Coronary artery (tissue), 2 donors: ENCODE measurements around the gene BTN1A1.

ENCODE experiments used
- DNase-seq: peaks from one replicate; pipeline ENCODE4 v3.0.0-alpha.2; 2017; ENCODE audit warnings: low spot score
- H3K27ac ChIP-seq, 2 donors: fragments of 200-600 bp; sonication (generic); one replicate each; pipeline ENCODE4 v1.5.1; 2016 to 2019
- H3K4me3 ChIP-seq: fragments of 200-600 bp; sonication (generic); 2 replicates; pipeline ENCODE4 v1.5.1; 2016; ENCODE audit warnings: mild to moderate bottlenecking, moderate library complexity
- TF ChIP-seq, protein P1 (sequence below): fragments of 200-600 bp; sonication (generic); IDR thresholded peaks from one replicate; pipeline ENCODE4 v1.5.1; 2019; ENCODE audit warnings: antibody characterized with exemption

Gene BTN1A1

DNA sequence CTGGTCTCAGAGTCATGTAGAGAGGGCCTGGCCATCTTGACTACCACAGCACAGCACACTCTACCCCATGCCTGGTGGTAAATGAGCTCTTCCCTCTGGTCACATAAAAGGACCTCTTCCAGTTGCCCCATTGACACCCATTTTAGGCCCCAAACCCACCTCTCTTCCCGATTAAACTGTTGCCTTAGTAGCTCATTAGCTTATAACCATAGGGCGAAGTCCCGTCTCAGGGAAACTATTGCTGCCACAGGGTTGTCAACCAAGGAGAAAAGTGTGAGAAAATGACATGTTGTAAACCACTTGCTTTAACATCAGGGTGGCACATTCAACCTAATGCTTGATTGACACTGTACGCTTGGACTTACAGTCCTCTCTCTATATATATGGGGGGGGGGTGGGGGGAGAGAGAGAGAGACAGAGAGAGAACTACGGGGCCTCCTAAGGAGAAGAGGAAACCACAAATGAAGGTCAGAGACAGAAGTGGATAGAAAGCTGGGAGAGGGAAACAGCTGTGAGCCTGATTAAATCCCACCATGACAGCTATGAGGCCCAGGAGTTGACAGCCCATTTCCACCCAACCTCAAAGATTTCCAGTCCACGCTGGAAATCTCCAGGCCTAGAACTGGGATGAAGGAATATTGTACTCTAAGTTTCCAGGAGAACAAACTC is 14.9 kb upstream of the BTN1A1 start:
- no peak for DNase-seq
- TF ChIP-seq, protein P1, sequence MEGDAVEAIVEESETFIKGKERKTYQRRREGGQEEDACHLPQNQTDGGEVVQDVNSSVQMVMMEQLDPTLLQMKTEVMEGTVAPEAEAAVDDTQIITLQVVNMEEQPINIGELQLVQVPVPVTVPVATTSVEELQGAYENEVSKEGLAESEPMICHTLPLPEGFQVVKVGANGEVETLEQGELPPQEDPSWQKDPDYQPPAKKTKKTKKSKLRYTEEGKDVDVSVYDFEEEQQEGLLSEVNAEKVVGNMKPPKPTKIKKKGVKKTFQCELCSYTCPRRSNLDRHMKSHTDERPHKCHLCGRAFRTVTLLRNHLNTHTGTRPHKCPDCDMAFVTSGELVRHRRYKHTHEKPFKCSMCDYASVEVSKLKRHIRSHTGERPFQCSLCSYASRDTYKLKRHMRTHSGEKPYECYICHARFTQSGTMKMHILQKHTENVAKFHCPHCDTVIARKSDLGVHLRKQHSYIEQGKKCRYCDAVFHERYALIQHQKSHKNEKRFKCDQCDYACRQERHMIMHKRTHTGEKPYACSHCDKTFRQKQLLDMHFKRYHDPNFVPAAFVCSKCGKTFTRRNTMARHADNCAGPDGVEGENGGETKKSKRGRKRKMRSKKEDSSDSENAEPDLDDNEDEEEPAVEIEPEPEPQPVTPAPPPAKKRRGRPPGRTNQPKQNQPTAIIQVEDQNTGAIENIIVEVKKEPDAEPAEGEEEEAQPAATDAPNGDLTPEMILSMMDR = no peak
- Histone ChIP-seq H3K27ac (no peak overlapping the region), H3K4me3 (no peak overlapping the region)

DNA sequence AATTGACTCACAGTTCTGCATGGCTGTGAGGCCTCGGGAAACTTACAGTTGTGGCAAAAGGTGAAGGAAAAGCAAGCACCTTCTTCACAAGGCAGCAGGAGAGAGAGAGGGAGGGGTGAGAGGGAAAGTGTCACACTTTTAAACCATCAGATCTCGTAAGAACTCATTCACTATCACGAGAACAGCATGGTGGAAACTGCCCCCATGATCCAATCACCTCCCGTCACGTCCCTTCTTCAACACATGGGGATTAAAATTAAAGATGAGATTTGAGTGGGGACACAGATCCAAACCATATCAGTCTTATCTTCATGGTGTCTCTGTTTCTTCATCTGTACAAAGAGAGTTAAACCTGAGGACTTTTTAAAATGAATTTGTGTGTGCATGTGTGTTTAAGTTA is 13.7 kb upstream of the BTN1A1 start:
- TF ChIP-seq, protein P1 = no peak
- no peak overlapping the region for H3K4me3 ChIP-seq
- no peak for DNase-seq
- no peak overlapping the region for H3K27ac ChIP-seq

DNA sequence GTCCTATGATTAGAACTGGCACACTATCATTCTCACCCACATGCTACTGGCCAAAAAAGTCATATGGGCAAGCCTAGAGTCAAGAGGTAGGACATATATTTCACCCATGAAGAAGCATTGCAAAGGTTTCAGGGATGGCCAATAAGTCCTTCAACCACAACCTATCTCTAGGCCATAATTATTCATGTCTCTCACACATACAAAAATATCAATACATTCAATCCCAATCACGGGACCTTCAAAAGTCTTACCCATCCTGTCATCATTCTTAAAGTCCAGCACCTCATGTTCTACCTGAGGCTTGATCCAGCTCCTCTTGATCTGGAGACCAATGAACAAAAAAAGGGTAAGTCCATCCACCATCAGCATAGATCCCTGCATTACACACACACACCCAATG is 12.6 kb upstream of the BTN1A1 start:
- DNase-seq = no peak
- Histone ChIP-seq H3K27ac (no peak overlapping the region), H3K4me3 (no peak overlapping the region)
- TF ChIP-seq, protein P1 = no peak

DNA sequence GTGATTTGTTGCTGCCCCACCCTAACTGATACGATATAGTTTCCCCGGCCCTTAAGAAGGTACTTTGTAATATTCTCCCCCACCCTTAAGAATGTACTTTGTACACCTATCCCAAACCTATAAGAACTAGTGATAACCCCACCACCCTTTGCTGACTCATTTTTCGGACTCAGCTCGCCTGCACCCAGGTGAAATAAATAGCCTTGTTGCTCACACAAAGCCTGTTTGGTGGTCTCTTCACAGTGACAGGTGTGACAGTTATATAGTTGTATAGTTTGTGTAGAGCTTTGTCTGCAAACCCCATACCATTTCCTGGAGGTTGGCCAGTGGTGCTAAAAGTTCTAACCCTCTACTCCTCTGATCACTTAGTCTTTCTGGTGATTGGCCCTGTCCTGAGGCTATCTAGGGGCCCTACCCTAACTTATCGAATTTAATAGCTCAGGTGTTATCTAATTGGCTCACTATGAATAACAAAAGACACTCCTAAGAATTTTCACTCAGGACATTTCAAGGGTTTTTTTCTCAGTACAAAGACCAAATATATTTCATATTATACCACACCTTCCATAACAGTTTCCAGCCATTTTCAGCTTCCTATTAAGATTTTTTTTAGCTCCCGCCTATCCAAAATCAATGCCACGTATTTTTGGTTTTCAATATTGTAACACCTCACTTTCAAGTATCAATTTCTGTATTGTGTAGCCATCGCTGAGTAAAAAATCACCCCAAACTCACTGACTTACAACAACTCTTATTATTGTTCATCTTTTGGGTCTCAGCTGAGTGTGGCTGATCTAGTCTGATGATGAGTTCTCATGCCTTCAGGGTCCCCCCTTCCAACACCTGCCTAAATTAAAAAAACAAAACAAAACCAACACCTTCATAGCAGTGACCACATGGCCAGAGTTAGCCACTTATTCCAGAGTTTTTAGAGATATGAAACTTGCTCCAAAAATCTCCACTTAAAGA is 9.8 kb upstream of the BTN1A1 start:
- no peak for DNase-seq
- Histone ChIP-seq H3K4me3 (no peak overlapping the region), H3K27ac (no peak overlapping the region)
- TF ChIP-seq, protein P1 = no peak

DNA sequence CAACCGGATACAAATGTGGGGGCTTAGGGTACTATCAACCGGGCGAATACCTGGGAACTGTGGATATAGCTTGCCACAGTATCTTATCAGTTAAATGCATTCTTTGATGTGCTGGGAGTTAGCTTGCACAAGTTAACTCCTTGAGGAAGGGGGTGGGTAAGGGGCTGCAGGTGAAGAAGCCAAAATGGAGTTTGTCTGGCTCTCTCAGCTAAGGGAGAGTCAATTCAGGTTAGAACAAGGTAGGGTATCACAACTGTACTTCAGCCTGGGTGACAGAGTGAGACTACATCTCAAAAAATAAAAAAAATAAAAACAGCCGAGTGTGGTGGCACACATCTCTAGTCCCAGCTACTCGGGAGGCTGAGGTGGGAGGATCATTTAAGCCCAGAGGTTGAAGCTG is 8.5 kb upstream of the BTN1A1 start:
- TF ChIP-seq, protein P1 = no peak
- Histone ChIP-seq H3K27ac (no peak overlapping the region), H3K4me3 (no peak overlapping the region)
- no peak for DNase-seq

DNA sequence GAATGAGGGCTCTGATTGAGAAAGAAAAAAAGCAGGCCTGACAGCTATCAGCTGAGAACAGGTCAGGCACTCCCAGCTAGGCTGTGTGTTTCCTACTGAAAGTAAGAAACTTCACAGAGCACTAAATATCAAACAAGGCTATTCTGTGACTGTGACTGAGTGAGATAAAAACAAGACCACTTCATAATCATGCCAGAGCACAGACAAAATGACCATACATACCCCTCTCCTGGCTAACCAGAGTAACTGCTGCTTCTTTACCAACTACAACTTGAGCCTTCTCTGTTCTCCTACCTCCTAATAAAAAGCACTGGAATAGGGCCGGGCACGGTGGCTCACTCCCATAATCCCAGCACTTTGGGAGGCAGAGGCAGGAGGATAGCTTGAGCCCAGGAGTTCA is 6.8 kb upstream of the BTN1A1 start:
- DNase-seq = no peak
- TF ChIP-seq, protein P1 = no peak
- Histone ChIP-seq H3K4me3 (no peak overlapping the region), H3K27ac (no peak overlapping the region)
